SKM-1 treated with dmso at 0.1 percent for 144 hours (cell line): ENCODE measurements around the gene CDR2.
"Not testable (repeated sequence)": the region's sequence is repeated elsewhere in the genome, so short reads cannot be mapped to it uniquely, and the experiment has no call there.

Experiments
- DNase-seq: peaks from one replicate; lab custom pipeline; 2025; ENCODE audit not compliant: unreplicated experiment; lab: John Stamatoyannopoulos, UW

CDR2 gene

GRCh38 chr16:22374311-22375116, at the start of gene CDR2:
TSS of gene CDR2 (minus strand) at chr16:22374619. CDS start at chr16:22374309, 310 bp downstream.
- DNase-seq = peak; percentile 96

- DNase-seq = no peak
Observed at GRCh38 chr16:22423716-22424115, 49.3 kb upstream of the CDR2 start.

GRCh38 chr16:22421136-22421535, 46.7 kb upstream of the CDR2 start:
- no peak for DNase-seq

GRCh38 chr16:22420606-22421135, 46.3 kb upstream of the CDR2 start:
- no peak for DNase-seq

GRCh38 chr16:22419908-22420307, 45.5 kb upstream of the CDR2 start:
- DNase-seq = no peak

GRCh38 chr16:22418826-22419225, 44.4 kb upstream of the CDR2 start:
- DNase-seq = no peak

GRCh38 chr16:22417798-22418197, 43.4 kb upstream of the CDR2 start:
- not testable (repeated sequence) for DNase-seq

GRCh38 chr16:22417019-22417418, 42.6 kb upstream of the CDR2 start:
- peak; percentile 48 for DNase-seq

GRCh38 chr16:22413819-22414218, 39.4 kb upstream of the CDR2 start:
- DNase-seq = no peak

GRCh38 chr16:22407486-22407885, 33.1 kb upstream of the CDR2 start:
- no peak for DNase-seq

- no peak for DNase-seq
Observed at GRCh38 chr16:22402191-22402590, 27.8 kb upstream of the CDR2 start.

- peak; percentile 32 for DNase-seq
Observed at GRCh38 chr16:22400900-22401299, 26.5 kb upstream of the CDR2 start.

GRCh38 chr16:22397931-22398330, 23.5 kb upstream of the CDR2 start:
- DNase-seq = no peak

- DNase-seq = no peak
Observed at GRCh38 chr16:22397464-22397863, 23.0 kb upstream of the CDR2 start.

GRCh38 chr16:22395960-22396359, 21.5 kb upstream of the CDR2 start:
- no peak for DNase-seq

GRCh38 chr16:22394121-22394520, 19.7 kb upstream of the CDR2 start:
- no peak for DNase-seq

- DNase-seq = no peak
Observed at GRCh38 chr16:22388101-22388644, 13.8 kb upstream of the CDR2 start.

- no peak for DNase-seq
Observed at GRCh38 chr16:22386976-22387375, 12.6 kb upstream of the CDR2 start.

GRCh38 chr16:22385196-22385595, 10.8 kb upstream of the CDR2 start:
- DNase-seq = no peak

GRCh38 chr16:22383827-22384226, 9.4 kb upstream of the CDR2 start:
- no peak for DNase-seq

- DNase-seq = no peak
Observed at GRCh38 chr16:22381392-22381791, 7.0 kb upstream of the CDR2 start.

- no peak for DNase-seq
Observed at GRCh38 chr16:22380529-22380928, 6.1 kb upstream of the CDR2 start.
